GM18505 (cell line): ENCODE data around the gene WSCD1.

Source experiments
- ATAC-seq: cut with Tn5 transposase; IDR thresholded peaks from one replicate; pipeline ENCODE4 v1.9.1; 2021; ENCODE audit not compliant: unreplicated experiment
- POLR2A ChIP-seq: IDR thresholded peaks from 4 replicates; pipeline ENCODE4 v1.6.1; 2011; ENCODE audit warnings: borderline replicate concordance; ENCODE audit not compliant: insufficient read depth, insufficient read length; ENCODE audit errors: extremely low read depth

WSCD1 gene

GRCh38 chr17:6084311-6085161, 14.4 kb downstream of the WSCD1 start:
- ATAC-seq: no peak
- TF ChIP-seq POLR2A: no peak

GRCh38 chr17:6085812-6086211, 15.6 kb downstream of the WSCD1 start:
- no peak for ATAC-seq

GRCh38 chr17:6086603-6087400, 16.6 kb downstream of the WSCD1 start:
- TF ChIP-seq POLR2A: no peak
- ATAC-seq: no peak

More at GRCh38 chr17:6085812-6086211, 15.6 kb downstream of the WSCD1 start:
- no peak for TF ChIP-seq POLR2A

GRCh38 chr17:6088141-6088540, 18.0 kb downstream of the WSCD1 start:
- no peak for TF ChIP-seq POLR2A
- ATAC-seq: no peak

- TF ChIP-seq POLR2A: no peak
- no peak for ATAC-seq
Measured at GRCh38 chr17:6090253-6090652, 20.1 kb downstream of the WSCD1 start.

GRCh38 chr17:6092182-6092902, 22.2 kb downstream of the WSCD1 start:
- ATAC-seq: no peak
- no peak for TF ChIP-seq POLR2A

GRCh38 chr17:6092903-6093468, 22.8 kb downstream of the WSCD1 start:
- ATAC-seq: no peak
- no peak for TF ChIP-seq POLR2A

GRCh38 chr17:6094453-6094852, 24.3 kb downstream of the WSCD1 start:
- TF ChIP-seq POLR2A: no peak

GRCh38 chr17:6094926-6095325, 24.7 kb downstream of the WSCD1 start:
- TF ChIP-seq POLR2A: no peak
- no peak for ATAC-seq

More at GRCh38 chr17:6094453-6094852, 24.3 kb downstream of the WSCD1 start:
- no peak for ATAC-seq

- TF ChIP-seq POLR2A: no peak
Measured at GRCh38 chr17:6095501-6095900, 25.3 kb downstream of the WSCD1 start.

GRCh38 chr17:6096201-6097004, 26.2 kb downstream of the WSCD1 start:
- ATAC-seq: no peak
- no peak for TF ChIP-seq POLR2A

More at GRCh38 chr17:6095501-6095900, 25.3 kb downstream of the WSCD1 start:
- ATAC-seq: no peak

GRCh38 chr17:6097005-6097279, 26.8 kb downstream of the WSCD1 start:
- TF ChIP-seq POLR2A: no peak
- no peak for ATAC-seq
